Measurements from ENCODE around the gene SNX20. TPM values are rescaled to one million over a fixed set of nuclear protein-coding genes. Genes with fewer than 3 reads are reported as not detected.

Gene SNX20
- total RNA-seq, 1 donor, result not detected

- no peak overlapping the region for H3K4me3 ChIP-seq (ENCODE audit: low read depth, low read length)
- TF ChIP-seq, protein P1, sequence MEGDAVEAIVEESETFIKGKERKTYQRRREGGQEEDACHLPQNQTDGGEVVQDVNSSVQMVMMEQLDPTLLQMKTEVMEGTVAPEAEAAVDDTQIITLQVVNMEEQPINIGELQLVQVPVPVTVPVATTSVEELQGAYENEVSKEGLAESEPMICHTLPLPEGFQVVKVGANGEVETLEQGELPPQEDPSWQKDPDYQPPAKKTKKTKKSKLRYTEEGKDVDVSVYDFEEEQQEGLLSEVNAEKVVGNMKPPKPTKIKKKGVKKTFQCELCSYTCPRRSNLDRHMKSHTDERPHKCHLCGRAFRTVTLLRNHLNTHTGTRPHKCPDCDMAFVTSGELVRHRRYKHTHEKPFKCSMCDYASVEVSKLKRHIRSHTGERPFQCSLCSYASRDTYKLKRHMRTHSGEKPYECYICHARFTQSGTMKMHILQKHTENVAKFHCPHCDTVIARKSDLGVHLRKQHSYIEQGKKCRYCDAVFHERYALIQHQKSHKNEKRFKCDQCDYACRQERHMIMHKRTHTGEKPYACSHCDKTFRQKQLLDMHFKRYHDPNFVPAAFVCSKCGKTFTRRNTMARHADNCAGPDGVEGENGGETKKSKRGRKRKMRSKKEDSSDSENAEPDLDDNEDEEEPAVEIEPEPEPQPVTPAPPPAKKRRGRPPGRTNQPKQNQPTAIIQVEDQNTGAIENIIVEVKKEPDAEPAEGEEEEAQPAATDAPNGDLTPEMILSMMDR (IDR thresholded peaks at IDR 0.05; ENCODE audit: insufficient read depth, low read length), result no peak
- DNase-seq (ENCODE audit: low read depth), result no peak
Observed at GRCh38 chr16:50718761-50719400, 37.8 kb upstream of the SNX20 start.

GRCh38 chr16:50718061-50718760 is 37.1 kb upstream of the SNX20 start:
- TF ChIP-seq, protein P1 (IDR thresholded peaks at IDR 0.05; ENCODE audit: insufficient read depth, low read length), result no peak
- DNase-seq (ENCODE audit: low read depth), result peak; percentile 64
- H3K4me3 ChIP-seq (ENCODE audit: low read depth, low read length), result peak overlapping the region; percentile 23

GRCh38 chr16:50717494-50717893 is 36.4 kb upstream of the SNX20 start:
- H3K4me3 ChIP-seq (ENCODE audit: low read depth, low read length), result no peak overlapping the region
- TF ChIP-seq, protein P1 (IDR thresholded peaks at IDR 0.05; ENCODE audit: insufficient read depth, low read length), result no peak
- DNase-seq (ENCODE audit: low read depth), result no peak

DNA sequence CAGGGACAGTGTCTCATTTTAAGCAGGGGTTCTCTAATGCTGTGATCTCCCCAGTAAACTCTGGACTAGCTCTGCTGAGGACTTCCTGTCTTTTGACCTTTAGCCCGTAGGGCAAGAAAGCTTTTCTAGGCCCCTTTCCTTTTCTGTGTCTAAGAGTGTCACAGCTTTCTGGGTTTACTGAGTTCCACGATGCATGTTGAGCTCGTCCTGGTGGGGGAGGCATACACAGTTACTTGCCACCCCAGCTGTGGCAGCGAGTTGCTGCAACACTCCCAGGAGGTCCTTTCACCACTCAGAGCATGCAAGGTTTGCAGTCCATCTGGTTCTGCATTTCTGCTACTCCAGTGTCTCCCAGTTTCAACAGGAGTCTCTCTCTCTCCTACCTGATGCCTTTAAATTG is 36.0 kb upstream of the SNX20 start:
- TF ChIP-seq, protein P1 (IDR thresholded peaks at IDR 0.05; ENCODE audit: insufficient read depth, low read length), result no peak
- H3K4me3 ChIP-seq (ENCODE audit: low read depth, low read length), result no peak overlapping the region
- no peak for DNase-seq (ENCODE audit: low read depth)

DNA sequence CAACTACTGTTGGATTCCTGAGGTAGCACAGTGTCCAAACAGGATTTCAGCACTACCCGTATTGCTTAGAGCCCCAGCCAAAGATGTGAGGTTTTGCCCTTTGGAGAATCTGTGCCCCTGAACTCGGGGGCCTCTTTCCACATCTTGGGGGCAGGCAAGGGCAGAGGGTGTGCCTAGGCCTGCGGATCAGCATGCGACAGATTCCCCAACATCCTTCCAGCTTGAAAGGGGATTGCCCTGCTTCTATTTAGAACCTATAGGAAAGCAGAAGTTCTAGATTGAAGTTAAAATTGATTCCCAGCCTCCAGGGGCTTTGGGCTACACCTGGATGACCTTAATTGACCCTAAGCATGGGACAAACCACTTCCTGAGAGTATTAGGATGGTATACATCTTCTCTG is 31.8 kb upstream of the SNX20 start:
- H3K4me3 ChIP-seq (ENCODE audit: low read depth, low read length), result no peak overlapping the region
- no peak for DNase-seq (ENCODE audit: low read depth)
- TF ChIP-seq, protein P1 (IDR thresholded peaks at IDR 0.05; ENCODE audit: insufficient read depth, low read length), result no peak

GRCh38 chr16:50712560-50712898 is 31.4 kb upstream of the SNX20 start:
- TF ChIP-seq, protein P1 (IDR thresholded peaks at IDR 0.05; ENCODE audit: insufficient read depth, low read length), result no peak
- no peak for DNase-seq (ENCODE audit: low read depth)
- no peak overlapping the region for H3K4me3 ChIP-seq (ENCODE audit: low read depth, low read length)

All from fibroblast of the aortic adventitia (primary cell).